Panc1 (cell line): Measurements from ENCODE around the gene LRRC3B.

Experiments
- POLR2AphosphoS5 ChIP-seq: IDR thresholded peaks from 2 replicates; pipeline ENCODE4 v1.6.1; 2012; ENCODE audit warnings: mild to moderate bottlenecking, low read depth, low read length, moderate library complexity
- SIN3A ChIP-seq: IDR thresholded peaks from 2 replicates; pipeline ENCODE4 v1.6.1; 2012; ENCODE audit warnings: low read depth, mild to moderate bottlenecking, low read length, moderate library complexity, borderline replicate concordance; ENCODE audit not compliant: insufficient read depth
- TCF7L2 ChIP-seq: IDR thresholded peaks from 2 replicates; pipeline ENCODE4 v1.6.1; 2011; ENCODE audit warnings: mild to moderate bottlenecking, low read depth, low read length, inconsistent platforms
- TF ChIP-seq, protein P1 (sequence below): fragments of 450-650 bp; IDR thresholded peaks from 2 replicates; pipeline ENCODE4 v1.5.1; 2017; ENCODE audit warnings: mild to moderate bottlenecking

DNA sequence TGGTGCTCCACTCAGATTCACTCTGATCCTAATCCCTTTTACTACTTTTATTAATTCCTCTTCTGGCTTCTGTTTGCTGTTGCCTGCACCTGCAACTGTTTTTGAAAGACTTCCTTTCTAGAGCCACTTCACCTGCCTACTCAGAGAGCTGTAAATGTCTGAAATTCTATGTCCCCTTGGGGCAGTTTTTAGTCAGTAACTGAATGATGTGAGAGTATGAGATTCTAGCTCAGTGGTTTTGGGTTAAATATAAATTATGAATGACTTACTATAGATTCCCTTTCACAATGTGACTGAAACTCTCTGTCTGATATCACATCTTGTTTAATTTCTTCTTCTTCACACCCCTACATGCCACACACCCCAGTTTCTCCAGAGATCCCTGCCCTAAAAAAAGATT lies 47.8 kb upstream of the LRRC3B start:
- TF ChIP-seq, protein P1, sequence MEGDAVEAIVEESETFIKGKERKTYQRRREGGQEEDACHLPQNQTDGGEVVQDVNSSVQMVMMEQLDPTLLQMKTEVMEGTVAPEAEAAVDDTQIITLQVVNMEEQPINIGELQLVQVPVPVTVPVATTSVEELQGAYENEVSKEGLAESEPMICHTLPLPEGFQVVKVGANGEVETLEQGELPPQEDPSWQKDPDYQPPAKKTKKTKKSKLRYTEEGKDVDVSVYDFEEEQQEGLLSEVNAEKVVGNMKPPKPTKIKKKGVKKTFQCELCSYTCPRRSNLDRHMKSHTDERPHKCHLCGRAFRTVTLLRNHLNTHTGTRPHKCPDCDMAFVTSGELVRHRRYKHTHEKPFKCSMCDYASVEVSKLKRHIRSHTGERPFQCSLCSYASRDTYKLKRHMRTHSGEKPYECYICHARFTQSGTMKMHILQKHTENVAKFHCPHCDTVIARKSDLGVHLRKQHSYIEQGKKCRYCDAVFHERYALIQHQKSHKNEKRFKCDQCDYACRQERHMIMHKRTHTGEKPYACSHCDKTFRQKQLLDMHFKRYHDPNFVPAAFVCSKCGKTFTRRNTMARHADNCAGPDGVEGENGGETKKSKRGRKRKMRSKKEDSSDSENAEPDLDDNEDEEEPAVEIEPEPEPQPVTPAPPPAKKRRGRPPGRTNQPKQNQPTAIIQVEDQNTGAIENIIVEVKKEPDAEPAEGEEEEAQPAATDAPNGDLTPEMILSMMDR: no peak
- TF ChIP-seq SIN3A (no peak), POLR2AphosphoS5 (no peak), TCF7L2 (no peak)
